ENCODE data around the gene IDS.
"Not testable (repeated sequence)": the region's sequence is repeated elsewhere in the genome, so short reads cannot be mapped to it uniquely, and the experiment has no call there.

IDS gene

GRCh38 chrX:149504915-149505651 lies at the start of gene IDS:
IDS (minus strand) TSS chrX:149505306; CDS start chrX:149505137, 169 bp downstream.
- peak; percentile 83 for DNase-seq (ENCODE audit: extremely low spot score)
- CTCF ChIA-PET: interaction anchor here (1.0 to 1.4 kb wide), 2 partner anchors 10 to 17 kb away, joined by 3 to 5 read pairs; no protein-coding TSS in a partner anchor

GRCh38 chrX:149551939-149552248 lies 46.8 kb upstream of the IDS start:
- CTCF ChIA-PET; POLR2A ChIA-PET; DNase-seq (ENCODE audit: extremely low spot score): not testable (repeated sequence)

More at GRCh38 chrX:149504915-149505651, at the start of gene IDS:
- POLR2A ChIA-PET: interaction anchor here (1.1 to 2.6 kb wide), 2 partner anchors 18 to 35 kb away, joined by 5 to 17 read pairs; partner anchors contain the start of gene EOLA1
- no peak for TF ChIP-seq CTCF (IDR thresholded peaks at IDR 0.05; ENCODE audit: control extremely low read depth, extremely low read depth, low read depth, missing control alignments)

- DNase-seq (ENCODE audit: extremely low spot score); POLR2A ChIA-PET; CTCF ChIA-PET: not testable (repeated sequence)
Observed at GRCh38 chrX:149551245-149551938, 46.3 kb upstream of the IDS start.

GRCh38 chrX:149550454-149550853 lies 45.3 kb upstream of the IDS start:
- DNase-seq (ENCODE audit: extremely low spot score); CTCF ChIA-PET; POLR2A ChIA-PET: not testable (repeated sequence)

GRCh38 chrX:149549701-149550100 lies 44.6 kb upstream of the IDS start, which contains the start of gene HSFX3:
HSFX3 (minus strand) TSS chrX:149549924; CDS start chrX:149549852, 72 bp downstream.
- CTCF ChIA-PET; POLR2A ChIA-PET; DNase-seq (ENCODE audit: extremely low spot score): not testable (repeated sequence)

- POLR2A ChIA-PET; DNase-seq (ENCODE audit: extremely low spot score); CTCF ChIA-PET: not testable (repeated sequence)
Observed at GRCh38 chrX:149547782-149548181, 42.7 kb upstream of the IDS start.

- POLR2A ChIA-PET; DNase-seq (ENCODE audit: extremely low spot score); CTCF ChIA-PET: not testable (repeated sequence)
Observed at GRCh38 chrX:149546962-149547361, 41.9 kb upstream of the IDS start.

GRCh38 chrX:149545545-149546543 lies 40.7 kb upstream of the IDS start:
- POLR2A ChIA-PET; DNase-seq (ENCODE audit: extremely low spot score); CTCF ChIA-PET: not testable (repeated sequence)

GRCh38 chrX:149541521-149542047 lies 36.5 kb upstream of the IDS start:
- no peak for TF ChIP-seq CTCF (IDR thresholded peaks at IDR 0.05; ENCODE audit: control extremely low read depth, extremely low read depth, low read depth, missing control alignments)
- ChIA-PET CTCF (interaction anchor here (1.1 kb wide), 1 partner anchor 29 kb away, joined by 3 read pairs; no protein-coding TSS in a partner anchor), POLR2A (interaction anchor here (2.1 to 3.2 kb wide), 3 partner anchors 28 to 398 kb away, joined by 9 to 30 read pairs (median 17); partner anchors contain the start of genes EOLA2 and IDS)
- no peak for DNase-seq (ENCODE audit: extremely low spot score)

All from GM10248 (cell line).